A673 (cell line): Measurements from ENCODE around the gene CDH4. TPM values are rescaled to one million over a fixed set of nuclear protein-coding genes. Genes with fewer than 3 reads are reported as not detected.

Experiments
- BruUV-seq: library from RNA; stranded (reverse); fragments of 400-500 nt; replicated peaks from 2 replicates; lab custom pipeline; 2021; lab: Mats Ljungman, UMichigan
- CTCF ChIA-PET: fragments of 300-600 bp; sonication (Branson Sonifier 250); formaldehyde crosslinking; loops from one replicate; lab custom pipeline; 2022; ENCODE audit warnings: antibody characterized with exemption; lab: Charles Lee
- POLR2A ChIA-PET: fragments of 300-600 bp; sonication (Branson Sonifier 250); formaldehyde crosslinking; loops from one replicate; lab custom pipeline; 2022; ENCODE audit warnings: antibody characterized with exemption; ENCODE audit not compliant: low non-redundant PET; lab: Charles Lee
- DNase-seq: peaks from one replicate; pipeline ENCODE4 v3.0.0-alpha.2; 2015; ENCODE audit warnings: low spot score
- H3K27ac ChIP-seq: fragments of 200-600 bp; sonication (generic); 2 replicates; pipeline ENCODE4 v1.5.1; 2016; ENCODE audit warnings: mixed run types, low read depth, mild to moderate bottlenecking, mixed read lengths, antibody characterized with exemption, low read length; ENCODE audit not compliant: poor library complexity, severe bottlenecking
- H3K27me3 ChIP-seq: fragments of 200-600 bp; sonication (generic); replicated peaks from 2 replicates; pipeline ENCODE4 v1.6.1; 2017; ENCODE audit warnings: mixed run types, low read depth, mild to moderate bottlenecking, mixed read lengths, antibody characterized with exemption, low read length; ENCODE audit not compliant: insufficient read depth, poor library complexity
- H3K36me3 ChIP-seq: fragments of 200-600 bp; sonication (generic); 2 replicates; pipeline ENCODE4 v1.6.1; 2016; ENCODE audit warnings: mixed run types, mild to moderate bottlenecking, mixed read lengths, antibody characterized with exemption, low read length; ENCODE audit not compliant: insufficient read depth, poor library complexity, severe bottlenecking
- H3K4me1 ChIP-seq: fragments of 200-600 bp; sonication (generic); 2 replicates; pipeline ENCODE4 v1.6.1; 2017; ENCODE audit warnings: mixed run types, mild to moderate bottlenecking, mixed read lengths, antibody characterized with exemption, low read length; ENCODE audit not compliant: insufficient read depth, poor library complexity, severe bottlenecking
- H3K4me3 ChIP-seq: fragments of 200-600 bp; sonication (generic); 2 replicates; pipeline ENCODE4 v1.5.1; 2016; ENCODE audit warnings: low read depth, mixed run types, mild to moderate bottlenecking, mixed read lengths, low read length; ENCODE audit not compliant: poor library complexity, severe bottlenecking
- H3K9me3 ChIP-seq: fragments of 200-600 bp; sonication (generic); 2 replicates; pipeline ENCODE4 v1.6.1; 2016; ENCODE audit warnings: mixed run types, low read depth, mild to moderate bottlenecking, mixed read lengths, antibody characterized with exemption, low read length; ENCODE audit not compliant: poor library complexity, severe bottlenecking
- EZH2 ChIP-seq: fragments of 200-600 bp; sonication (generic); IDR thresholded peaks from 2 replicates; pipeline ENCODE4 v1.6.1; 2017; ENCODE audit warnings: borderline replicate concordance, low read depth, mild to moderate bottlenecking, mixed read lengths, antibody characterized with exemption, low read length; ENCODE audit not compliant: poor library complexity, severe bottlenecking
- intact Hi-C: fragments of 100-400 bp; cut with micrococcal nuclease; formaldehyde crosslinking; loops from one replicate; pipeline ENCODE4 v1.10.0; 2022; ENCODE audit not compliant: unreplicated experiment
- total RNA-seq: library from RNA; stranded (reverse); gene quantifications from 2 replicates; pipeline ENCODE4 v1.2.3, GENCODE V29; 2021
- TF ChIP-seq, protein P1 (sequence below): fragments of 300-800, 200-600 bp; sonication (generic); conservative IDR thresholded peaks from 2 replicates; pipeline ENCODE4 v1.5.1; 2017; ENCODE audit warnings: low read depth, mild to moderate bottlenecking, antibody characterized with exemption, low read length, moderate library complexity, mixed read lengths

Gene CDH4
- total RNA-seq, 1 experiment from 2014 or later, result 8.3 TPM

DNA sequence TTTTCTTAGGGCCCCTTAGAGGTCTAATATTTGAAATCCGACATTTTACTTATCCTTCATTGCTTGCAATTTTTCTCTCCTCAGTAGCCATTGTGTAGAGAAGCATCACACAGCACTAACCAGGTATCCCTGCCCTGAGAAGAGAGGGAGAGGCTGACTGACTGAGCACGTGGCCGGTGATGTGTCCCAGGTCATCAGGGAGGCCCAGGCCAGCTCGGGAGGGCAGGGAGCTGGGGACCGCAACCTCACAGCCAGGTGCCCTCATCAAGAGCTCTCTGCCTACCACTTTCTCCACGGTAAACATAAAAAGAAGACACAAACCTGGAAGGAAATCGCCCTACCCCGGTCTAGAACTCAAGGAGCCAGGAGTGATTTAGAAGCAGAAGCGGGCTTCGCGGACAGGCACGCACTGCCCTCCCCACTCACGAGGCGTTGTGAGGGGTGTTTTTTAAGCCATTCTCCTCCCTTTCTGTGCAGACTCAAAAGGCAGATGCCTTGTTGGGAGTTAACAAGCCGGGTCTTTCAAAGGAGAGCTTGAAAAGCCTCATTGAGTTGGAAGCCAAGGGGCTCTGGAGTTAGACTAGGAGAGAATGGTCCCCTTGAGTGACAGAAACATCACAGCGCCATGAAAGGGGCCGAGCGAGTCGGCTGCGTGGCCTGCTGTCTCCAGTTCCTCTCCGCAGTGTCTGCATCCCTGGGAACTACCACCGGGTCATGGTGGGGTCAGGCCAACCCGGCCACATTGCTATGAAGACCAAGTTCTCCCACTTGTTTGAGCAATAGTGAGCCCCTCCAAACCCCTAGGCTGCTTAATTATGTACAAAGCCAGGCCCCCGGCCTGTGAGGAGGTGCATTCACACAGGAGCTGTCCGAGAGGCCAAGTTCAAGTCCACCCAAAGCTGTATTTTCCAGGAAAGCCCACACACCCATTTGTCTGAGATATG, 285.4 kb downstream of the CDH4 start:
- POLR2A ChIA-PET, result no interaction called here
- no peaks in the 10 kb centered on the region for H3K4me1 ChIP-seq
- no TSS peak for BruUV-seq
- H3K27ac ChIP-seq, result no peak overlapping the region
- CTCF ChIA-PET, result no interaction called here
- H3K9me3 ChIP-seq, result no peaks in the 10 kb centered on the region
- TF ChIP-seq EZH2, result no peak
- TF ChIP-seq, protein P1, sequence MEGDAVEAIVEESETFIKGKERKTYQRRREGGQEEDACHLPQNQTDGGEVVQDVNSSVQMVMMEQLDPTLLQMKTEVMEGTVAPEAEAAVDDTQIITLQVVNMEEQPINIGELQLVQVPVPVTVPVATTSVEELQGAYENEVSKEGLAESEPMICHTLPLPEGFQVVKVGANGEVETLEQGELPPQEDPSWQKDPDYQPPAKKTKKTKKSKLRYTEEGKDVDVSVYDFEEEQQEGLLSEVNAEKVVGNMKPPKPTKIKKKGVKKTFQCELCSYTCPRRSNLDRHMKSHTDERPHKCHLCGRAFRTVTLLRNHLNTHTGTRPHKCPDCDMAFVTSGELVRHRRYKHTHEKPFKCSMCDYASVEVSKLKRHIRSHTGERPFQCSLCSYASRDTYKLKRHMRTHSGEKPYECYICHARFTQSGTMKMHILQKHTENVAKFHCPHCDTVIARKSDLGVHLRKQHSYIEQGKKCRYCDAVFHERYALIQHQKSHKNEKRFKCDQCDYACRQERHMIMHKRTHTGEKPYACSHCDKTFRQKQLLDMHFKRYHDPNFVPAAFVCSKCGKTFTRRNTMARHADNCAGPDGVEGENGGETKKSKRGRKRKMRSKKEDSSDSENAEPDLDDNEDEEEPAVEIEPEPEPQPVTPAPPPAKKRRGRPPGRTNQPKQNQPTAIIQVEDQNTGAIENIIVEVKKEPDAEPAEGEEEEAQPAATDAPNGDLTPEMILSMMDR, result no peak
- H3K27me3 ChIP-seq, result peaks cover 20% of the 10 kb centered on the region
- intact Hi-C loops, result no loop called here
- H3K36me3 ChIP-seq, result no peaks in the 10 kb centered on the region
- no peak overlapping the region for H3K4me3 ChIP-seq
- DNase-seq, result no peak

DNA sequence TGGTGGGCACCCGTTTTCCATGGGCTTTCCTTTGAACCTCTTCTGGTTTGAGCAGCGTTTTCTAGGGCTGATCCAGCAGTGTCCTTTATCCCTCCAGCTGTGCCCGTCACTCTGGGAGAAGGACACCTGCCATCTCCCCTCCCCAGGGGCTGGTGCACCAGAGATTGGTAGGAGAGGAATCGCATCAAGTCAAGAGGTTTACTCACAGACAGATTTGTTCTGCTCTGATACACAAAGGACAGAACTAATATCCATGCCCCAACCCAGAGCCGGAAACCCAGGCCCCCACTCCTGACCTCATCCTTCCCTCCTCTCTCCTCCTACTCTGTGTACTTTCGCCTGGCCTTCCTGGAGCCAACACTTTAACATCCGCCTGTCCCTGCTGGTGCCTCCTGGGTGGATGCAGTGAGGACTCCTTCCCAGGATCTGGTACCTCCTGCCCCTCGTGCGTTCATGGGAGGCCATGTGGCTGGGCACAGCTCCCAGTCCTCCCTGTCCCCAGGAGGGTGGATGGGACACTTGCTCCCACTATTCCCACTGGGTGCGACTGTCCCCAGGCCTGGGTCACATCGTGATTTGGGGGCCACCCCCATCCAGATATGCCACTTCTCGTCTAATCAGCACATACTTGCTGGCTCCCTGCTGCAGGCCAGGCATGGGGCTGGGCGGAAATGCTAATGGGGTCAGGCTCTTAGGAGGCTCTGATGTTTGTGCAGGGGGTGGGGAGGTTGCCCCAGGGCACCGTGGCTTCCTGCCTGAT, 286.3 kb downstream of the CDH4 start:
- ChIA-PET POLR2A (no interaction called here), CTCF (no interaction called here)

DNA sequence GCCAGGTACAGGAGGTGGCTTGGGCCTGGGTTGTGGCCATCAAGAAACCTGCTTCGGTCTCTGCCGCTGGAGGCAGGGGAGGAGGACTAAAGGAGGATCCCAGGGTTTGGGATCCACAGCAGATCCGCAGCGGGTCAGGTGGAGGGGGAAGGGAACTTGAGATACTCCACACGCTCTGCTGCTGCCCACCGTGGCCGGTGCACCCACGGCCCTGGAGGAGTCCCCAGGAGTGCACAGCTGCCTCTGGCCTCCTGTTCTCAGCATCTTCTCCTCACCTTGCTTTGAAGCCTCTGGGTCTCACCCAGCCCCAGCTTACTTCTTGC, 286.8 kb downstream of the CDH4 start:
- intact Hi-C loops, result no loop called here
- H3K36me3 ChIP-seq, result no peaks in the 10 kb centered on the region
- no peak overlapping the region for H3K27ac ChIP-seq
- no peak overlapping the region for H3K4me3 ChIP-seq
- H3K9me3 ChIP-seq, result no peaks in the 10 kb centered on the region
- no peak for TF ChIP-seq EZH2
- TF ChIP-seq, protein P1, result no peak
- BruUV-seq, result no TSS peak
- no peaks in the 10 kb centered on the region for H3K4me1 ChIP-seq
- ChIA-PET CTCF (no interaction called here), POLR2A (no interaction called here)
- DNase-seq, result no peak
- H3K27me3 ChIP-seq, result peaks cover 12% of the 10 kb centered on the region

More for the DNA sequence above, 286.3 kb downstream of the CDH4 start:
- Histone ChIP-seq H3K9me3 (no peaks in the 10 kb centered on the region), H3K4me3 (no peak overlapping the region), H3K36me3 (no peaks in the 10 kb centered on the region), H3K27ac (no peak overlapping the region), H3K27me3 (peaks cover 15% of the 10 kb centered on the region), H3K4me1 (no peaks in the 10 kb centered on the region)
- no TSS peak for BruUV-seq
- TF ChIP-seq, protein P1, result no peak
- TF ChIP-seq EZH2, result no peak
- DNase-seq, result no peak
- intact Hi-C loops, result no loop called here
